ENCODE results near the gene RNF207.

DNA sequence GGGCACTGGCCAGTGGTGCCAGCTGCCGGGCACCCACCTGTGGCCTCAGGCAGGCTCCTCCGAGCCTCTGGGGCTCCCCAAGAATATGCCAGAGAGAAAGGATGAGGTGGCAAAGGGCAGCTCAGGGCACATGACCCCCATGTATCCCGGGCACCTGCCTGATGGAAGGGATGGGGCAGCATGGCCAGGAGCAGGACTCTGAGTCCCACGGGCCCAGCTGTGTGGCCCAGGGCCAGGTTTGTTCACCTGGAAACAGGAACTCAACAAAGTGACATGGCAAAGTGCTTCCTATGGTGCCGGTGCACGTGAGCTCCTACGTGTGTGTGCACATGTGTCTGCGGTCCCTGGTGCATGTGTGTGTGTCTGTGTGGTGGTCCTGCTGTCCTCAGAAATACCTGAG, 64.5 kb downstream of the RNF207 start:
- TF ChIP-seq, protein P1, sequence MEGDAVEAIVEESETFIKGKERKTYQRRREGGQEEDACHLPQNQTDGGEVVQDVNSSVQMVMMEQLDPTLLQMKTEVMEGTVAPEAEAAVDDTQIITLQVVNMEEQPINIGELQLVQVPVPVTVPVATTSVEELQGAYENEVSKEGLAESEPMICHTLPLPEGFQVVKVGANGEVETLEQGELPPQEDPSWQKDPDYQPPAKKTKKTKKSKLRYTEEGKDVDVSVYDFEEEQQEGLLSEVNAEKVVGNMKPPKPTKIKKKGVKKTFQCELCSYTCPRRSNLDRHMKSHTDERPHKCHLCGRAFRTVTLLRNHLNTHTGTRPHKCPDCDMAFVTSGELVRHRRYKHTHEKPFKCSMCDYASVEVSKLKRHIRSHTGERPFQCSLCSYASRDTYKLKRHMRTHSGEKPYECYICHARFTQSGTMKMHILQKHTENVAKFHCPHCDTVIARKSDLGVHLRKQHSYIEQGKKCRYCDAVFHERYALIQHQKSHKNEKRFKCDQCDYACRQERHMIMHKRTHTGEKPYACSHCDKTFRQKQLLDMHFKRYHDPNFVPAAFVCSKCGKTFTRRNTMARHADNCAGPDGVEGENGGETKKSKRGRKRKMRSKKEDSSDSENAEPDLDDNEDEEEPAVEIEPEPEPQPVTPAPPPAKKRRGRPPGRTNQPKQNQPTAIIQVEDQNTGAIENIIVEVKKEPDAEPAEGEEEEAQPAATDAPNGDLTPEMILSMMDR (IDR thresholded peaks at IDR 0.05): no peak
- TF ChIP-seq POLR2AphosphoS5 (IDR thresholded peaks at IDR 0.05): no peak
